NB4 (cell line): ENCODE measurements around the gene IBA57.
"Not testable (repeated sequence)": the region's sequence is repeated elsewhere in the genome, so short reads cannot be mapped to it uniquely, and the experiment has no call there.

ENCODE experiments used
- DNase-seq: peaks from one replicate; pipeline ENCODE4 v3.0.0; 2010; ENCODE audit warnings: low read depth
- H3K4me3 ChIP-seq: one replicate; pipeline ENCODE4 v1.5.1; 2011; ENCODE audit warnings: mild to moderate bottlenecking, low read depth, low read length, moderate library complexity
- CTCF ChIP-seq: IDR thresholded peaks from one replicate; pipeline ENCODE4 v1.5.1; 2012; ENCODE audit warnings: low read depth, low read length
- MYC ChIP-seq: IDR thresholded peaks from 2 replicates; pipeline ENCODE4 v1.6.1; 2011; ENCODE audit warnings: low read depth, low read length
- POLR2A ChIP-seq: IDR thresholded peaks from 2 replicates; pipeline ENCODE4 v1.6.1; 2011; ENCODE audit warnings: mild to moderate bottlenecking; ENCODE audit not compliant: insufficient read length; ENCODE audit errors: extremely low read depth
- TF ChIP-seq, protein P1 (sequence below): IDR thresholded peaks from 2 replicates; pipeline ENCODE4 v1.6.1; 2011; ENCODE audit warnings: low read depth, low read length

IBA57 gene

DNA sequence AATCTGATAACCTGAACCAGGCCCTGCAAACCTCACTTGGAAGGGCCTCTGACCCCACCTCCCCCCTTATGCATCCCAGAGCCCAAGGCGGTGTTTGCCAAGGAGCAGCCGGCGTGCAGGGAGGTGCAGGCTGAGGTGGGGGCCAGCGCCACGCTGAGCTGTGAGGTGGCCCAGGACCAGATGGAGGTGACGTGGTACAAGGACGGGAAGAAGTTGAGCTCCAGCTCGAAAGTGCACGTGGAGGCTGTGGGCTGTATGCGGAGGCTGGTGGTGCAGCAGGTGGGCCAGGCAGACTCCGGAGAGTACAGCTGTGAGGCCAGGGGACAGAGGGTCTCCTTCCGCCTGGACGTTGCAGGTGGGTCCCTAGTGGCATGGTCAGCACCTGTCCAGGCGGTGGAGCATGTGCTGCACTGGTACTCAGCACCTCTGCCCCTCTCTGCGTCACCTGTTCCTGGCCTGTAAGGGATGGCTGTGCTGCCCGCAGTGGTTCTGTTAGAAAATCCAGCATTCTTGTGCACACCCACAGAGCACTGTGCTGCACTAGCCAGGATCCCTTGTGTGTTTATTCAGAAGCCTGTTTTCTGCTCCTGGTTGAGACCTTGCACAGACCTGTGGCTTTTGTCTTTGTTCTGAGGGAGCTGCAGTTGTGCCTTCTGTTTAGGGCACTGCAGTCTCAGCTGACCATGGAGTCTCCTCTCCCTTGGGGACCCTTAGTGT lies 53.8 kb downstream of the IBA57 start:
- DNase-seq, result no peak
- TF ChIP-seq CTCF (no peak), POLR2A (no peak)
- TF ChIP-seq, protein P1, sequence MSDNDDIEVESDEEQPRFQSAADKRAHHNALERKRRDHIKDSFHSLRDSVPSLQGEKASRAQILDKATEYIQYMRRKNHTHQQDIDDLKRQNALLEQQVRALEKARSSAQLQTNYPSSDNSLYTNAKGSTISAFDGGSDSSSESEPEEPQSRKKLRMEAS, result no peak
- H3K4me3 ChIP-seq, result no peak overlapping the region

- no peak overlapping the region for H3K4me3 ChIP-seq
- TF ChIP-seq POLR2A (no peak), CTCF (no peak), MYC (no peak)
- TF ChIP-seq, protein P1, result no peak
- no peak for DNase-seq
These were observed 54.6 kb downstream of the IBA57 start for GRCh38 chr1:228219962-228220780.

DNA sequence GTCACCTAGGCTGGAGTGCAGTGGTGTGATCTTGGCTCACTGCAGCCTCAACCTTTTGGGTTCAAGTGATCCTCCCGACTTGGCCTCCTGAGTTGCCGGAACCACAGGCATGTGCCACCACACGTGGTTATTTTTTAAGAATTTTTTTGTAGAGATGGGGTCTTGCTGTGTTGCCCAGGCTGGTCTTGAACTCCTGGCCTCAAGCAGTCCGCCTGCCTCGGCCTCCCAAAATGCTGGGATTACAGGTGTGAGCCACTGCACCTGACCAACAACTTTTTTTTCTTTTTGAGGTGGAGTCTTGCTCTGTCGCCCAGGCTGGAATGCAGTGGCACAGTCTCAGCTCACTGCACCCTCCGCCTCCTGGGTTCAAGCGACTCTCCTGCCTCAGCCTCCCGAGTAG lies 55.5 kb downstream of the IBA57 start:
- not testable (repeated sequence) for H3K4me3 ChIP-seq, DNase-seq

GRCh38 chr1:228222548-228222947 lies 56.9 kb downstream of the IBA57 start:
- no peak for DNase-seq
- H3K4me3 ChIP-seq, result no peak overlapping the region
- TF ChIP-seq MYC (no peak), POLR2A (no peak), CTCF (no peak)
- TF ChIP-seq, protein P1, result no peak

DNA sequence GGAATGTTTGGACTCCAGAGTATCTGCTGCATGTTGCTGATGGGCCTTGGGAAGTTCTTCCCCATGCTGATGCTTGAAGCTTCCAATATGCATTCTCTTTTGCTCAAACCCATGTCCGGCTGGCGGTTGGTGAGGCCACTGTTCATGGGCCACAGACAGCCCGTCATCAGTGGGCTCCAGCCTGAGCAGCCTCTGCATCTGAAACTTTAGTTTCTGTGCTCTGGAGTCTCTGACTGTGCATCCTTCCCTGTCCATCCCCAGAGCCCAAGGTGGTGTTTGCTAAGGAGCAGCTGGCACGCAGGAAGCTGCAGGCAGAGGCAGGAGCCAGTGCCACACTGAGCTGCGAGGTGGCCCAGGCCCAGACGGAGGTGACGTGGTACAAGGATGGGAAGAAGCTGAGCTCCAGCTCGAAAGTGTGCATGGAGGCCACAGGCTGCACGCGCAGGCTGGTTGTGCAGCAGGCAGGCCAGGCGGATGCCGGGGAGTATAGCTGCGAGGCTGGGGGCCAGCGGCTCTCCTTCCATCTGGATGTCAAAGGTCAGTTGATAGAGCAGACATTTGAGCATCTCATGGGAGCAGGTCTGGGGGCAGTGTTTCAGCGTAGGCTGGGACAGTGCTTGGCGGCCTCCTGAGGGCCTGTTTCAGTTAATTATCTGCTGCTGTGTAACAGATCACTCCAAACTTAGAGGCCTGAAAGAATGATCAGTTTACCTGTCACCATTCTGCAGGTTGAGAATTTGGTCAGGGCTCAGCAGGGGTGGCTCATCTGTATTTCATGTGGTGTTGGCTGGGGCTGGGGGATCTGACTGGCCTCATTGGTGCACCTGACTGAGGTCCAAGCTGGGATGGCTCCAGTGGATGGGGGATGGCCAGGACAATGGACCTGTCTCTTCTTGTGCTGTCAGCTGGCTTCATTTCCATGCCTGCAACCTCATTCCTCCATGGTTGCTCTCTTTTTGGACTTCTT lies 58.9 kb downstream of the IBA57 start:
- no peak for TF ChIP-seq POLR2A
- TF ChIP-seq MYC, result no peak
- TF ChIP-seq, protein P1, result no peak
- TF ChIP-seq CTCF, result no peak
- no peak overlapping the region for H3K4me3 ChIP-seq
- DNase-seq, result no peak

- DNase-seq, result no peak
- no peak overlapping the region for H3K4me3 ChIP-seq
- TF ChIP-seq CTCF (no peak), MYC (no peak), POLR2A (no peak)
- TF ChIP-seq, protein P1, result no peak
These were observed 59.6 kb downstream of the IBA57 start for GRCh38 chr1:228225165-228225710.
